ENCODE results near the gene RIC8B.
A peak's percentile ranks its signal among the peaks of the same experiment; 100 is the strongest.
"Not testable (repeated sequence)": the region's sequence is repeated elsewhere in the genome, so short reads cannot be mapped to it uniquely, and the experiment has no call there.

Gene RIC8B, protein sequence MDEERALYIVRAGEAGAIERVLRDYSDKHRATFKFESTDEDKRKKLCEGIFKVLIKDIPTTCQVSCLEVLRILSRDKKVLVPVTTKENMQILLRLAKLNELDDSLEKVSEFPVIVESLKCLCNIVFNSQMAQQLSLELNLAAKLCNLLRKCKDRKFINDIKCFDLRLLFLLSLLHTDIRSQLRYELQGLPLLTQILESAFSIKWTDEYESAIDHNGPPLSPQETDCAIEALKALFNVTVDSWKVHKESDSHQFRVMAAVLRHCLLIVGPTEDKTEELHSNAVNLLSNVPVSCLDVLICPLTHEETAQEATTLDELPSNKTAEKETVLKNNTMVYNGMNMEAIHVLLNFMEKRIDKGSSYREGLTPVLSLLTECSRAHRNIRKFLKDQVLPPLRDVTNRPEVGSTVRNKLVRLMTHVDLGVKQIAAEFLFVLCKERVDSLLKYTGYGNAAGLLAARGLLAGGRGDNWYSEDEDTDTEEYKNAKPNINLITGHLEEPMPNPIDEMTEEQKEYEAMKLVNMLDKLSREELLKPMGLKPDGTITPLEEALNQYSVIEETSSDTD

GRCh38 chr12:106774005-106774807, at the start of gene RIC8B:
Gene RIC8B, plus strand, starts transcription at chr12:106774682. Its CDS starts 64 bp downstream, at chr12:106774746.
- DNase-seq: peak; percentile 98 to 99

GRCh38 chr12:106724934-106725333, 49.5 kb upstream of the RIC8B start:
- DNase-seq: no peak

- not testable (repeated sequence) for DNase-seq
These were observed 47.8 kb upstream of the RIC8B start for GRCh38 chr12:106726603-106727202.

GRCh38 chr12:106729611-106730010, 44.9 kb upstream of the RIC8B start:
- no peak for DNase-seq

DNA sequence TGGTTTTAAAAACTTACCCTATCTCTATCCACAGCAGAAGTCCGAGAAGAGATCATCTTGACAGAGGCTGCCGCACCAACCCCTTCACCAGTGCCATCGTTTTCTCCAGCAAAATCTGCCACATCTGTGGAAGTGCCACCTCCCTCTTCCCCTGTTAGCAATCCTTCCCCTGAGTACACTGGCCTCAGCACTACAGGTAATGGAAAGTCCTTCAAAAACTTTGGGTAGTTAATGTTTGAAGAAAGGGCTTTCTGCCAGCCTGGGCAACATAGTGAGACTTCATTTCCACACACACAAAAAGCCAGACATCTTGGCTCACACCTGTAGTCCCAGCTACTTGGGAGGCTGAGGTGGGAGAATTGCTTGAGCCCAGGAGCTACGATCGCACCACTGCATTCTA, 41.6 kb upstream of the RIC8B start:
- no peak for DNase-seq

- DNase-seq: no peak
These were observed 40.8 kb upstream of the RIC8B start for GRCh38 chr12:106733660-106734059.

DNA sequence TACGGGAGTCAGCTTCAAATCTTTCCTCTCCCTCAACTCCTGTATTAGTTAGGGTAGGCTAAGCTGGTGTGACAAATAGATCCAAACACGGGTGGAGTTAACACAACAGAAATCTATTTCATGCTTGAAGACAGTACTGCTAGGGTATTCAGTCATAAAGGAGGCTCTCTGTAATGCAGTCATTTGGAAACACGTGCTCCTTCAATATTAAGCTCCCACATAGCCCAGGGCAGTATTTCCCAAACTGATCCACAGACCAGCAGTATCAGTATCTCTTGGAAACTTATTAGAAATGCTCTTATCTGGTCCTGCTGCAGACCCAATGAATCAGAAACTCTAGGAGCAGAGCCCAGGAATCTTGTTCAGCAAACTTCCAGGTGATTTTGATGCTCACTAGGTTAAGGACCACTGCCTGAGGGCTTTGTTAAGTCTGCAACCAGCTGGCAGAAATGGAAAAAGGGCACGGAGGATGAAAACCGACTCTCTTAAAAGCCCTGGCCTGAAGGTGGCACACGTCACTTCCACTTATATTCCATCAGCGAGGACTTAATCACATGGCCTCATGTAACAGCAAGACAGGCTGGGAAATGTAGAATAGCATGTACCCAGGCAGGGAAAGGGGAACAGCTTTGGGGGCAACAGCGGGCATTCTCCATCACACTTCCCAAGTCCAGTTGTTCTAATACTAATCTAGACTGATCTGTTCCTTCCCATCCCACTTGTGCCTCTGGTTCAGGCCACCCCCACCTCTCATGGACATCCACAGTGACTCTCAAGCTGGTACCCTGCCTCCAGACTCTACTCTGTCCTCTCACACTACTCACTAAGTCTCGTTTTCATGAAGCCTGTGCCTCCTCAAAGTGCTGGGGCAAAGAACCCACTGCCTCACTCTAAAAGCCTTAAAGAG, 38.2 kb upstream of the RIC8B start:
- DNase-seq: no peak

DNA sequence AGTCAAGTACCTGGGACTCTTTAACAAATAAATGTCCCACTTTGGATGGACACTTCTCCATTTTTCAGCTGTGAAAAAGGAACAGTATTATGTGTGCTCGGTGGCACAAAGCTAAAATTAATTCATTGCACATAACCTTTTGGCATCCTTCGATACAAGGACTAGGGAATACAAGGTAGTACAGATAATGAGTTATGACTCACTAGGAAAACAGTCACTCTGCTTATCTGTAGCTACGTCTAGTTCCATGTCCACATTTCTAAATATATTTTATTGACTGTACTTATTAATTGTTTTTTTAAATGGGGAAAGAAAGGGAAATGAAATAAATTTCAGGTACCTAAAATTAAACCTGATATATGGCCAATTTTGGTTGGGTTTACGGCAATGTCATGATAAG, 35.2 kb upstream of the RIC8B start:
- no peak for DNase-seq

DNA sequence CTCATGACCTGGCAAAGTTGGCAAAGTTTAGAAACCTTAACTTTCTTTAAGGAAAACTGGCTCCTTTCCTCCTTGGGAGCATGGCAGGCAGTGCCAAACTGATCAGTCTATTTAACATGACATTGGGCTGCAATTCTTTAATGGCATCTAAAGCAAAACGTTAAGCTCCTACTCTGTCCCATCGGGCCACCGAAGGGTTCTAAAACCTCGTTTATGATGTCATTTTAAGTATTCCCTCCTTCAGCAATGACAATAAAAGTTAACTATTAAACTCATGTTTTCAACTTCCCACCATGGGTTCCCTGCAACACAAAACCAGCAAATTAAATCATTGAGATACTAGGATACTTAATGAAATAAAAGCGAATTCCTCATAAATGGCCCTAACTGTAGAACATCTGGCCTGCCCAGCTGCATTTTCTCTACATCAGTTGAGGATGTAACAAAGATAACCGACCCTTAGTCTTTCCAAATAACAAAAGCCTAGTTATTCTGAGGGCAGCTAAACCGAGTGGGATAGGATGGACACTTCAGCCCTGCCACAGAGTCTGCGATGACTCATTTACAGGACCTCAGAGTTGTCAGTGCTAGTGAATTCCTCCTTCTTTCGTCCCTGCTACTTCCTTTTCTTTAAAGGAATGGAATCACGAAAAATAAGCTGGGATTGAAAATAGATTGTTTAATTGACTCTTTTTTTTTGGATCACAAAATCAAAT, 34.5 kb upstream of the RIC8B start:
- no peak for DNase-seq

GRCh38 chr12:106740818-106741217, 33.7 kb upstream of the RIC8B start:
- DNase-seq: no peak

DNA sequence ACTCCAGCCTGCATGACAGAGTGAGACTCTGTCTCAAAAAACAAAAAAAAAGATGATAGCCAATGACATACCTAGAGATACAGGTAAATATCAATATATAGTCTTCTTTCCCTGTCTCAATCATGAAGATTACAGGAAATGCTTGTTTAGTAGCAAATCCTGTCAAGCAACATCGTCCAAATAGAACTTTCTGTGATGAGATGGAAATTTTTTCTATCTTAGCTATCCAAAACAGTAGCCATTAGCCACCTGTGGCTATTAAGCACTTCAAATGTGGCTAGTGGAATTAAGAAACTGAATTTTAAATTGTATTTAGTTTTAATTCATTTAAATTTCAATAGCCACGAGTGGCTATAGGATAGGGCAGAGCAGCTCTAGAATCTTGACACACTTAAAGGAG, 33.2 kb upstream of the RIC8B start:
- DNase-seq: no peak

DNA sequence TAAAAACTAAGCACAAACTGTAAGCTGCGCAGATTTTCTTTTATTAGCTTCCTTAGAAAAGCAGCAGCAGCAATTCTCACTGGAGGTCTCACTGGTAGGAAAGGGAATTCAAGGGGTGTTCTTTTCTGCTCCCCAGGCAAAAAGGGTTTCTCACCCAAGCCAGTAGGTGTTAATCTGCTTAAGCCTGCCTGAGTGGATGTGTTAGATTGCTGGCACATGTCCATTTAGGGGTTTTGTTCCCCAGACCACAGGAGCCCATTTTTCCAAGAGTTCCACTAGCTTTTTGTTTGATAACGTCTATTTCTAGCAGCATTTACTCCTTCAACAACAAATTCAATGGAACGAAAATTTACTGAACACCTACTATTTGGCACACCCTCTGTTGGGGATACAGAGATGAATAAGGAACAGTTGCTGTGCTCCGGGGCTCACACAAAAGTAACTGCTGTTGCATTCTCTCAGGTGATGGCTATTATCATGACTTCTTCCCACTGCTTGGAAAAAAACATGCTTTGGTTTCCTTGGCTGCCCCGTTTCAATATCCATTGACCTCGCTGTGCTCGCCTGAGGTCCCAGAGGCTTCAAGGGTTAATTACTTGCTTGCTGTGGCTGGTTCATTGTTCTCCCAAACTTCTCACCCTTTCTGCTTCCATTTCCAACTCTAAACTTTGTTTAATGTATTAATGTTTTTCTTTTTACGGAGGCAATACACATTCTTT, 31.1 kb upstream of the RIC8B start:
- DNase-seq: no peak

- no peak for DNase-seq
These were observed 29.9 kb upstream of the RIC8B start for GRCh38 chr12:106744600-106744999.

DNA sequence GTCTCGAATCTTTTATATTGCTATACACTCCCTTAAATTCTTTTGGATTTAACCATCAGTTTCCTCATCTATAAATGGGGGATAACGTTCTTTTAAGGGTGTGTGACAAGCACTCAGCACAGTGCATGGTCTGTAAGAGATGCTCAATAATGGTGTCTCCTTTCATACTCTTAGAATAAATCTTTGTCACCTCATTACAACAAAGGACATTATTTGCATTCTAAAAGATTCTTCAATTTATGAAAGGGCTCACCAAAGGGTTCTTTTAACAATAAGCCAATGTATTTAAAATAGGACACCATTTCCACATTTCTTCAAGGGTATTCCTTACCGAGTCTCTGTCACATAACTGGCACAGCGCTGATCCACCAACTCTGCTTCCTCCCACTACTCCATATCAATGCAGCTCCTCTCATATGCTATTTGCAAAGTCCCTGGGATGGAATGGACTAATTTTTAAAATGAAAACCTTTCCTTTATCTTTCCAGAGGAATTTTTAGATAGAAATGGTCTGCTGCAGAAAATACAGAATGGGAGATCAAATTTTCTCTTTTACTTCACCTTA, 29.2 kb upstream of the RIC8B start:
- DNase-seq: no peak

GRCh38 chr12:106747973-106748436, 26.5 kb upstream of the RIC8B start:
- no peak for DNase-seq

- DNase-seq: no peak
These were observed 24.0 kb upstream of the RIC8B start for GRCh38 chr12:106750524-106750923.

DNA sequence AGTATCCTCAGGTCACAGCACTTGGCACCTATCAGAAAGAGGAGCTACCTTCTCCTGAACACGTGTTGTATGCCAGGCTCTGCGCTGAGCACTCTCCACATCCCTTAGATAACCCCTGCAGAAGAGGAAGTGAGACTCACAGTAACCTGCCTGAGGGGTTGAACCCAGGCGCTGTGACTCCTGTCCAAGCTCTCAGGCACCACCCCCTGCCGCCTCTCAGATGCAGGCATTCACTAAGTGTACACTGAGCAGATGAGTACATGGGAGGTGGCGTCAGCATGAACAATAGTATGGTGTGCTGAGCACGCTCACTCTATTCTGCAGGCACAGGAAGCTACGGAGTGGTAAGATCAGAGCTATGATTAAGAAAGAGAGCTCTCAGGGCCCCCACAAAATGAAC, 21.0 kb upstream of the RIC8B start:
- no peak for DNase-seq

GRCh38 chr12:106754331-106754730, 20.2 kb upstream of the RIC8B start:
- no peak for DNase-seq

GRCh38 chr12:106757623-106758348, 16.7 kb upstream of the RIC8B start:
- no peak for DNase-seq

Data from hippocampal formation (tissue), 2 donors.